GM21423 (cell line): Measurements from ENCODE around the gene ZMIZ1.

Source experiments
- ATAC-seq: cut with Tn5 transposase; IDR thresholded peaks from one replicate; pipeline ENCODE4 v1.9.1; 2021; ENCODE audit warnings: mild to moderate bottlenecking, moderate library complexity; ENCODE audit not compliant: unreplicated experiment

ZMIZ1 gene

DNA sequence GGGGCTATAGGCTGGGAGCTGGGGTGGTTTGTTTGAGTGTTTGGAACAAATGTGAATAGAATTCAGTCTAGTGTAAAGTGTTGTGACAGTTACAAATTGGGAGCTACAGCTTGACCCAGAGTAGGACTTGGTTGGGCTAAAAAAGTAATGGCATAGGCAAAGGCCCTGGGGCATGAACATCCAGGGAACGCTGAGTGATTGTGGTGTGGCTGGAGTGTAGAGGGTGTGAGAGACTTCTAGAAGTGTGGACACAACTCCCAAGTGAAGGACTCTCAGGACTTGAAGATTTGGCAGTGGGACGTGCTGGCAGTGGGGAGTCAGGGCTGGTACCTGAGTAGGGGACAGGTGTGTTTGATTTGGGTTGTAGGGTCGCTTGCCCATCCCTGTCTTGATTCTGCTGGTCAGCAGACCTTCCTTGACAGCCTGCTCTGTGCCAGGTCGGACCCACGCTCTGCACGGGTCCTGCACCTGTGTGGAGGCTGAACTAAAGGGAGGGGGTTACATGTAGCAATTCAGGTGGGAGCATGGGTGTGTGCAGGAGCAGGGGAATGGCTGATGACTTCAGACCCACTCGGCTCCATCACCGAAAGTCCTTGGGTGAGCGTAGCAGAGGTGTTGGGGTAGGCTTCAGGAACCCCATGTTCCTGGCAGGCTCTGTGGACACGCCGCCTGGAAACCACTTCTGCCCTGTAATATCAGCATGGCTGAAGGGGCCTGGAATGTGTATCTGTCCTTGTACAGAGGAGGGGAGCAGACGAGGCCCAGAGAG lies 43.3 kb downstream of the ZMIZ1 start:
- no peak for ATAC-seq

DNA sequence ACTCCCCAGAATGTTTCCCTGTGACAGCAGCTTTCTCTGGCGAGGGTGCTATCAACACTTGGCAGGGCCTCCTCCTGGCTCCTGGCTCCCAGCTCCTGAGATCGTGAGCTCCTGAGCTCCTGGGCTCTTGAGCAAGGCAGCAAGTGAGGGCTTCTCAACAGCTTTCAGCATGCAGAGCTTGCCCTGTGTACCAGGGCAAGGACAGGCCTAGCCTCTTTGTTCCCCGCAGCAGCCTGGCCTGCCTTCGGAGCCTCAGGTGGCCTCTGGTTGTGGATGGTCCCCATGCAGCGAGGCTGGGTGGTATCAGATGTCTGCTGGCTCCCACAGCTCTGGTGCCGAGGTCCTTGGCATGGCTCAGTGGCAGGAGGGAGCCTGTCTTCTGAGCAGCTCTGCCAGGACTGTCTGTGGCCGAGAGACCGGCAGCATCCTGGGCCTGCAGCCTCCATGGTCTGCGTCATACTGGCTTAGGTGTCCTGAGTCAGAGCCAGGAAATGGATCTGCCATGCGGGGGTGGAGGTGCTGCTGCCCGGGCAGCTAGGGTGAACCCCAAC lies 44.2 kb downstream of the ZMIZ1 start:
- no peak for ATAC-seq

DNA sequence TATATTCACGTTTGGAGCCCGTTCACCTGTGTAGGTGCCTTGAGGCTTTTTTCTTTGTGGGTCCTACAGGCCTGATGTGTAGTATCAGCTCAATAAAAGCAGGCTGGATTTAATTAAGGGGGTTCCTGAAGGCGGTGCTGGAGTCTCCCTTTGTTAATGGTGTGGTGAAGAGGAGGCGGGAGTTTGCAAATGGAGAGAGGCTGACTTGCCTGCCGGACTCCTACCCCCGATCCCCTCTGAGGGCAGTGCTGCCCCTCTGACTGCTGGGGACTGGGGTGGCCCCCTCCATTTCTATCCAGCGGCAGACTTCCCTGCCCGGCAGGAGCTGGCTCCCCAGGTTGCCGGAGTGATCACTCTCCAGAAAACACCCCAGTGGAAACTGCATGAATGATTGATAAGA lies 45.1 kb downstream of the ZMIZ1 start:
- ATAC-seq, result no peak

DNA sequence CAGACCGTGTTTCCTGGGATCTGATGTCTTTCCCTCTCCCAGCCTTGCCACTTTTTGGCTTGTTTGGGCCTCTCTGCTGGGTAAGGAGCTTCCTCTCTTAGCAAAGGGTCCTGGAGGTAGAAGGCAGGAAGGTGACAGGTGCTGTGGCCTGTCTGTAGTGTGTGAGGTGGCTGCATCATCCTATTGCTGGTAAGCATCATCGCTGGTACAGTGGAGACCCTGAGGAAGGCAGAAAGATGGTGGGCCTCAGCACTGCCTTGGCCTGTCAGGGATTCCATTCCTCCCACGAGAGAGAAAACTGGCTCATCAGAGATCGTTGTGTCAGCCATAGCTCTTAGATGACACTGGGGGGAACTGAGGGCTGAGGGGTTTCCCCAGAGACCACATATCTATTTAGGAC lies 46.5 kb downstream of the ZMIZ1 start:
- ATAC-seq, result no peak

DNA sequence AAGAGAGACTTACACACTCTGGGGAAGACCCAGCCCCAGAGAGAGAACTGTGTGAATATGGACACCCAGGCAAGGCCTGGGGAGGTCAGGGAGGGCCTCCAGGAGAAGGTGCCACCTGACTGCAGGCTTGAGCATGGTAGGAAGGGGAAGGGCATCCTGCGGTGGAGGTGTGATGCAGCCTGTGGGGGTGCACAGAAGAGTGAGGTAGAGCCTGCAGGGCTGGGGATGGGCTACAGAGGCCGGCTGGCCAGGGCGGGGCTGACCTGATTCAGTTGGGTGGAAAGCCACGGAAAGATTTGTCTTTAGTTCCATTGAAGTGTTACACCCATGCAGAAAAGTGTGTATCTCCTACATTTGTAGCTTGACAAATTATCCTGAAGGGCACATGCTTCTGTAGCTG lies 47.6 kb downstream of the ZMIZ1 start:
- ATAC-seq, result peak; percentile 43

DNA sequence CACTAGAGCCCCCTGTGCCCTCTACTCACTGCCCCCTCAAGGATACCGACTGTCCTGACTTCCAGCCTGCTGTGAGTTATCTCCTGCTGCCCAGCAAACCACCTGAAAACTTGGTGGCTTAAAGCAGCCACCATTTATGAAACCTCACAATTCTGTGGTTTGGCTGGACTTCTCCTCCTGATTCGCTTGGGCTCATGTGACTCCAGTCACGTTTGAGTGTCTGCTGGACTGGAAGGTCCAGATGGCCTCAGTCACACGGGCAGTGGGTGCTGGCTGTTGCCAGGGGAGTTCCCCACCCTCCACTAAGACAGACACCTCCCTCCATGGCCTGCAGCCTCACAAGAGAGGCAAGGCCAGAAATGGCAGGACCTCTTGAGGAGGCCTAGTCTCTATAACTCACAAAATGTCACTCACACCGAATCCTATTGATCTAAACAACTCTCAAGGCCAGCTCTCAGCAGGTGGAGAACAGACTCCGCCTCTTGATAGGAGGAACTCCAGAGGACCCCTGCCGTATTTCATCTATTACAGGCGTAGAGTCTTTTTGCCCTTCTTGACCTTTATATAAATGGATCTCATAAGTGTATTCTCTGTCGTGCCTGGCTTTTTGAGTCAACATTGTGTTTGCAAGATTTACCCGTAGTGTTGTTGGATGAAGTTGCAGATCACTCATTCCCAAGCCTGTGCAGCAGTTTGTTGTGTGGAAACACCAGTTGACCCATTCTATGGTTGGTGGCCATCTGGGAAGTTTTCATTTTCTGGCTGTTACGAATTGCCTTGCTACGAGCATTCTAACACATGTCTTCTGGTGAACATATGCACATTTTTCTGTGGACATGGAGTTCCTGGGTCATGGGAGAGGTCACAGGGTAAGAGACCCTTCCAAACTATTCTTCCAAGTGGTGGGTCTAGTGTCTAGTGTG lies 48.3 kb downstream of the ZMIZ1 start:
- ATAC-seq, result peak; percentile 76

DNA sequence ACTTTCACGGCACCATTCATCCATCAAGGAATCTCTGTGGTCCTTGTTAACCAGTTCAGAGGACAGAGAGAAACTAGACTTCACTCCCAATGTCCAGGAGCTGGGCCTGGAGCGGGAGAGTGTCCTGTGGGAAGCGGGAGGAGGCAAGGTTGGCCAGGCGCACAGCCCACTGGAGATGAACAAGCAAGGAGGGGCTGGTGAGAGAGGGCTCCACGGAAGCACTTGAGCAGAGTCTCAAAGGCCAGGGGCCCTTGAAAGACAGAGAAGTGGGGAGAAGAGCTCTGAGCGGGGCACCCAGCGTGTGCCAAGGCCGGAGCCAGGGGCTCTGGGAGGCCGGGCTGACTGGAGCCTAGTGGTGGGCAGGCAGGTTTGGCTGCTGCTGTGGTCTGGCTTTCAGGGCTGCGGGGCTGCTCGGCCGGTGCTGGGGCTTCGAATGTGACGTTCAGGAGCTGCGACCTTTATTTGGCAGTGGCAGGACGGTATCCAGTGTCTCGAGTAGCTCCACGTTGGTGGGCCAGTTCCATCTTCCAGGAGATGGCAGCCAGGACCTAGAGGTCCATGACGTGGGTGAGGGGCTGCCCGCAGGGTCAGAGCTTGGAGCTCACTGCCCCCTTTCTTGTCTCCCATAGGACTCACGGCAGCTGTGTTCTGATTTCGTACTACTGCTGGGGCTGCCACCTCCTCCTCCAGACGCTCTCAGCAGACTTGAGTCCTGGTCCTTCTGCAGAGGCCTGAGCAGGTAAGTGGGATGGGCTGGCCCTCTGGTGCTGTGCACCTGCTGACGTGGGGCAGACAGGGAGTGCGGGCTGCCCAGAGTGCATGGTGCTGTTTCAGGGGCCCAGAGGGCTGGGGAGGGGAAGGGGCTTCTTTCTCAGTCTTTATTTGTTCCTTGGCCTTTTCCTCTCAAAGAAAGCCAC lies 49.8 kb downstream of the ZMIZ1 start:
- no peak for ATAC-seq

DNA sequence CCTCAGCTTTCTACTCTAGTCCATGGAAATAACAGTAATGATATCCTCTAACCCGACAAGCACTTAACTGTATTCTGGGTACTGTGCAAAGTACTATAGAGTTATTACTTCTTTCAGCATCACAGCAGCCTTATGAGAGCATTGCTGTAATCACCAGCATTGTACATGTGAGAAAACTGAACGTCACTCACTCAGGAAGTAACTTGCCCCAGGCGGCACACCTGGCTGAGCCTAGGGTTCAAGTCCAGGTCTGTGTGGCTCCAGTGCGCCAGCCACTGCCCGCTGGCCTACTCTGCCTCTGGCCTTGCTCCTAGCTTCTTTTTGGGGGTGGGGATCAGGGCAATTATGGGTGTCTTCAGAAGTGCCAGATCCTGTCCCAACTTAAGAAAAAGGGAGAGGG lies 50.5 kb downstream of the ZMIZ1 start:
- no peak for ATAC-seq

DNA sequence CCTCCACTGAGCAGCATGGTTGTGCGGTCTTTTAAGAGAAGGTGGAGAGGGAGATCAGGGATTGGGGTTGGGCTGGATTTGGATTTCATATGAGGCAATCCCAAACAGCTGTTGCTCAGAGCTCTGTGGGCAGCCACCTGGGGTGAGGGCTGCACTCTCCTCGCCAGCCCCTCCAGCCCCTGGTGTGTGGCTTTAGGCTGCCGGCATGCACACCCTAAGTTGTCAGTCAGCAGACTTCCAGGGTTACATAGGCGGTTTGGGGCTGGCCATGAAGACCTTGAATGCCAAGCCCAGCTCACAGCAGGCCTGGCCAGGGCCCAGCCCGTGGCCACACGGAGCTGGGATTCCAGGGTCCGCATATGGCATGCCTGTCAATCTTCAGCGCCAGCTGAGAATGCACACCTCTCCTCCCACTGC lies 54.8 kb downstream of the ZMIZ1 start:
- ATAC-seq, result no peak

DNA sequence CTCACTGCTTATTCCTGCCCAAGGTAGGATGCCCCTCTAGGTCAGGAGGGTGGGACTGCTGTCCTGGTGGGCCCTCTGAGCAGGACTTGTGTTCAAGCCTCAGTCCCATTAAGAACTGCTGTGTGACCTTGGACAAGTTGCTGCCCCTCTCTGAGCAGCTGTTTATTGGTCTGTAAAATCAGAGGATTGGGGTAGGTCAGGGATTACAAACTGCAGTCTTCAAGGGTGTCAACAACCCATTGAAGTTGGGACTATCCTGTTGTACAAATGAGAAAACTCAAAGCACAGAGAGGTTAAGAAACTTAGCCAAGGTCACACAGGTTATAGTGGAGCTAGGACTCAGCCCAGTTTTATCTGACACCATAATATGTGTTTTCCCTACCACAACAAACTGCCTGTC lies 55.3 kb downstream of the ZMIZ1 start:
- ATAC-seq, result no peak

DNA sequence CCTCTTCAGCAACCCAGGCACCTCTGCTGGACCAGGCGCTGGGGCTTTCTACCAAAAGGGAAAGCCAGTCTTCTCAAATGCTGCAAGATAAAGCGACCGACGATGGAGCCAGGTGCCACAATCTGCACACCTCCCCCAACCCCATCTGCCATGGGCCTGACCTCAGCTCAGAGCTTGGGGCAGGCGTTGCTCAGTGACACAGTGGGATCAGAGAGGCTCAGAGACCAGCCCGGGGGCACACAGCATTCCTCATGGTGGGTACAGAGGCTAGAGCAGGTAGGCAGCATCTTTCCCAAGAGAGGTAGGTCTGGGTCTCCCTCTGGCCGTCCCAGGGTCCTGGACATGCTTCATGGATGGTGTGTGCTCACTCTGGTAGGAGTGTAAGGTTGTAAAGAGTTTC lies 56.3 kb downstream of the ZMIZ1 start:
- no peak for ATAC-seq

DNA sequence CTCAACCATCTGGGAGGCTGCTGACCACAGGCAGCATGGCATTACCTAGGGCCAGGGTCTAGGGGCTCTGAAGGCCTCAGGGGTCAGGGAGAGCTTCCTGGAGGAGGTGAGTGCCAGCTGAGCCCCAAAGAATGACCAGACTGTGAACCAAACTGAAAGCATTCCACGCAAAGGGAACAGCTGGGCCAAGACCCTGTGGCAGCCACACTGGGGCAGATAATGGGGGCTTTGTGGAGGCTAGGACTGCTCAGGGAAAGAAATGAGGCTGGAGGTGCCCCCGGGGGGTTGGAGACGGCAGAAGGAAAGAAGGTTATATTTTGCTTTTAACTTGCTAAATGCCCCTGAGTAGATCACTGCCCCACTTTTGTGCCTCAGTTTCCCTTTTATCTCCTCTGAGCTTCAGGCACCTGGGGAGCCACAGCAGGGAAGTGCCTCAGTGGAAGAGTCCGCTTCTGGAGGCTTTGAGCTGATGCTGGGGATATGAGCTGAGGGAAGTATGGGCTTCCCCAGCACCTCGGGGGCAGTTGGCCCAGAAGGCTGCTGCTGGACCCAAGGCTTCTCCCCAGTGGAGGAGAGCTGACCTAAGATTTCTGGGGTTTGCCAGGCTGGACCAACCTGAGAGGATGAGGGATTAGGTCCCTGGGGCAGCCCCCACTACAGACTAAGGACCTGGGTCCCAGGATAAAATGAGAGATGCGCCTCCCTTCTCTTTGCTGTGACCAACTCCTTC lies 57.8 kb downstream of the ZMIZ1 start:
- ATAC-seq, result no peak

DNA sequence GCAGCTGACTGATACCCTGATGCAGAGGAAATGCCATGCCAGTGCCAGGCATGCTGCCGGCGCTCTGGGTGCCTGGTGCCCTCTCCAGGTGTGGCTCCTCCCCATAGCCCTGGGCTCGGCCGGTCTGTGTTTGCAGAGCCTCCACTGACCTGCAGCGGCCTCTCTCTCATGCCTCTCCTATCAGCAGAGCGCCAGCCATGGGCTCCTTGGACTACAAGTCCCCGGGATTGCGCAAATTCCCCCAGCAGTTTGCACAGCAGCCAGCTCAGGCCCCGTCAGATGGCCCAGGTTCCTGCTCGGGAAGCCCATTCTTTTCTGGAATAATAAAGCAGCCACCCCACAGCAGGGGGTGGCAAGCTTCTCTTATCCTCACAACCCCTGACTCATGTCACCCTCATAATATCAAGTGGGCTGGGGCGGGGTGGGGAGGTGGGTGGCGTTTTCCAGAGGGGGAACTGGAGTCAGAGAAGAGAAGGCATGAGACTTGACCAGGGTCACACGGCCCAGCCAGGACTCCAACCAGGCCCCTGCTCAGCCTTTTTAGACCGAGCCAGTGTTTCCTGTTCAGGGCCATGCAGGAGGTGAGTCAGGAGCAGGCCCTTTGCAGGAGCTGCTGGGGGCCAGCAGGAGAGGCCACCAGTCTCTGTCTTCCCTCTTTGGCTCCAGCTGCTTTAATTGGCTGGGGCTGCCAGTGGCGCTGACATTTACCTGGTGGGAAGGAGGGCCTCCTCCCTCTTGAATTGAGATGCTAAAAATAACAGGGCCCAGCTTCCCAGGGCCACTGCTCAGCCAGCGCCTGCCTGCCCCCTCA lies 58.6 kb downstream of the ZMIZ1 start:
- ATAC-seq, result no peak

DNA sequence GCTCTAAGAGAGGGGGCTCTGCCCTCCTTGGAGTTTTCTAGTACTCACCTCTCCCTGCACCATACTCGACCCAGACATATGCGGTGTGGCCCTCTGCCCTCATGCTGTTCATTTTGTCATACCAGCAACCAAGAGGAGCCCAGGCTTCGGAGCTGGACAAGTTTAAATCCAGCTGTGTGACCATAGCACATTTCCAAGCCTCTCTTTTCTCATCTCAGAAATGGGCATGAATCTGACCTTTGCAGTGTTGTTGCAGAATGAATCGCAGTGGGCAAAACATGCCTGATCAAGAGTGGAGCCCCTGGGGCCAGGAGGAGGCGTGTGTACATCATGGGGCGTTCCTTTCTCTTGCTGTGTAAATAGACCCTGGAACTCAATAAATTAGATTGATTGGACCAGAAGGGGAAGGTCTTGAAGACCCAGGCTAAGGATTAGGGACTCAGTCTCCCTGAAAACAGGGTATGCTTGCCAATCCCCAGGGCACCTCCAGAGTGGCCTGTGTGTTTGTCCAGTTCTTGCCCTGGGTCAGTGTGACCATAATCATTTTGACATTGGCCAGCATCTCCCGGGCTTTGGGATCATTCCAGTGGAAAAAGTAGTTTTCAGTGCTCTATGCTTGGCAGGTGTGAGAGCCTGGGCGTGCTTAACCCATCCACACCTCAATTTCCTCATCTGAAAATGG lies 59.6 kb downstream of the ZMIZ1 start:
- ATAC-seq, result no peak

DNA sequence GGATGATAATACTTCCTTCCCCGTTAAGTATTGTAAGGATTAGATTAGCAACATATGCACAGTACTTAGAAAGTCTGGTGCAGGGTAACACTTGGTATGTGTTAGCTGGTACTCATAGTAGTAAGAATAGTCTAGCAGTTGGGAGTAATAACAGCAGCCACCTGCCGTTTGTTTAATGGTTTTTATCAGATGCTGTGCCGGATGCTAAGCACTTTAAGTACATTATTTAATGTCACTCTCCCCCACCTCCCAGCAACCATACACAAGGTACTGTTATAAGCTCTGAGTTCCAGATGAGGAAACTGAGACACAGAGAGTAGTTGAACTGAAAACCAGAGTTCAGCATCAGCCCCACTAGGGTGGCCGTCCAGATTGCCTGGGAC lies 60.1 kb downstream of the ZMIZ1 start:
- no peak for ATAC-seq

DNA sequence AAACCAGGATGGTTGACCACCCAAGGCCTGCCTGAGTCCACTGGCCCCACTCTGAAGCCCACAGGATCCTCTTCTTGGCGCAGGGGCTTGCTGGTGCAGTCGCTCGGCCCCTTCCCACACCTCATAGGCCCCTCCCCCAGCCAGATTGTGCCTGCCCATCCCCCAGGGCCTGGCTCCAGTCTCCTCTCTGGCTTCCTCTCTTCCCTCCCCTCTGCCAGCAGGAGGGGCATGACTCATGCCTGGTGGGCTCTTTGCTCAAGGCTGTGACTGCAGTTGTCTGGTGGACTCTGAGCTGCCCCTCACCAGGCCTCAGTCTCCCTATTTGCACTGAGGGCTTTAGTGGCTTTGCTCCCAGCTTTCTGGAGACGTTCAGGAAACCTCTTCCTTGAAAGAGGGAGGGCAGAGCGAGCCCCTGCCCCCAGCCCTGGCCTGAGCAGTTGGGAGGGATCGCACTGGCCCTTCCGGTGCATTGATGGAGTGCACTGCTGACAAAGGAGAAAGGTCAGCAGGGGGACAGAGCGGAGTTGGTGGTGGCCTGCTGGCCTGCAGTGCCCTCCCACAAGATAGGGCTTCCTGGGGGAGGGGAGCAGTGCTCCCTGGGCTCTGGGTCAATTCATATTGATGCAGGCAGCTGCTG lies 60.7 kb downstream of the ZMIZ1 start:
- no peak for ATAC-seq

DNA sequence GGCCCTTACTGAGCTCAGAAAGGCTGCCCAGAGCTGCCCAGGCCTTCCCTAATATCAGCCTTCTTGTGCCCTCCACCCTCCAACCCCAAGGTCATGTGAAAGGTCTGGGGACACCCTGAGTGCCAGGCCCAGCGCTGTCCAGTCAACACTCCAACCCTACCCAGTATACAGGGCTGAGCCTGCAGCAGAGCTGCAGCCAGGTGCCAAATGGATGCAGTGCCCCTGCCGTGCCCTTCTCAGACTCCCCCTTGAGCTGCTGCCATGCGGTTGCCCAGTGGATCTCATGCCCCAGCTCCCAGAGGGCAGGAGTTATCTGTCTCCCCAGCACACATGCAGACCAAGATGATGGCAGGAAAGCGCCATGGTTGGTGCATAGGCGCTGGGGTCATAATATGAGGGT lies 61.5 kb downstream of the ZMIZ1 start:
- no peak for ATAC-seq

DNA sequence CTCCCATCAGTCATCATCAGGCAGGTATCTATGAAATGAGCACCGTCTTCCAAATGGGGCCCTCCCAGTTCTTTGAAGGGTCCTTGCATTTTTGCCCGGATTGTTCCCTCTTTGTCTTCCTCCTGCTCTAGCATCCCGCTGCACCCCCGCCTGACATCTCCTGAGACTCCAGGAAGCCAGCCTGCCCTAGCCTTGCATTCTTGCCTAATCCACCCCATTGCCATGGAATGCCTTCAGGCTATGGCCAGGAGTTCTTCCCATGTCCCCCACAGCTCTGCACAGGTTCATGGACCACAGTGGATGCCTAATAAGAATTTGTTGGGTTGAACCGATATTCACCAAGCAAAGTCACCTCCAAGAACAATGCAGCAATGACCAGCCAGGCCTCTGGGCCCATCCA lies 62.1 kb downstream of the ZMIZ1 start:
- no peak for ATAC-seq
